ENCODE measurements around the gene ABCA3.

- TF ChIP-seq CTCF (IDR thresholded peaks at IDR 0.05) = no peak
- TF ChIP-seq POLR2A (IDR thresholded peaks at IDR 0.05) = no peak
Measured at GRCh38 chr16:2339521-2340484, 725 bp downstream of the ABCA3 start.
